HepG2 (cell line): Measurements from ENCODE around the gene CLCN1. TPM values are rescaled to one million over a fixed set of nuclear protein-coding genes. Genes with fewer than 3 reads are reported as not detected.
A peak's percentile ranks its signal among the peaks of the same experiment; 100 is the strongest.

ENCODE experiments used
- ATAC-seq: fragments of 200-7000 bp; cut with Tn5 transposase; 3 replicates; pipeline ENCODE4 v1.9.1; 2020; ENCODE audit warnings: mild to moderate bottlenecking, moderate library complexity
- BruUV-seq: library from RNA; stranded (reverse); fragments of 400-500 nt; replicated peaks from 2 replicates; lab custom pipeline; 2021; lab: Mats Ljungman, UMichigan
- CTCF ChIA-PET: fragments of 300-600 bp; formaldehyde crosslinking; extraction: SDS; loops from one replicate; lab custom pipeline; 2021; ENCODE audit warnings: low total read pairs, inconsistent platforms, low intra/inter-chr PET ratio; lab: Yijun Ruan, JAX
- POLR2A ChIA-PET: fragments of 350-600 bp; sonication (Branson Sonifier 250); formaldehyde crosslinking; loops from one replicate; lab custom pipeline; 2020; ENCODE audit warnings: antibody characterized with exemption, inconsistent platforms; lab: Yijun Ruan, JAX
- DNase-seq: peaks from one replicate; pipeline ENCODE4 v3.0.0-alpha.2; 2015; ENCODE audit warnings: low spot score
- FAIRE-seq: peaks from 3 replicates; lab custom pipeline; 2011; peaks lifted over from hg19 to GRCh38; lab: Jason Lieb, UNC
- H2AFZ ChIP-seq: one replicate; pipeline ENCODE4 v1.6.1; 2011; ENCODE audit warnings: low read length, inconsistent platforms
- H3K27ac ChIP-seq: fragments of 300-600 bp; 3 replicates; pipeline ENCODE4 v1.8.0; 2011; ENCODE audit warnings: mixed run types, mild to moderate bottlenecking, mixed read lengths, low read length, inconsistent platforms; ENCODE audit not compliant: insufficient read depth; ENCODE audit errors: extremely low read length
- H3K27me3 ChIP-seq, 2 experiments: fragments of 200-600 bp in 1 of 2; 2 replicates in 1 of 2; 3 replicates in 1 of 2; pipeline versions ENCODE4 v1.6.0 to v1.8.0; 2011; ENCODE audit warnings: low read length in 2 of 2, mild to moderate bottlenecking in 2 of 2, moderate library complexity in 2 of 2, inconsistent platforms in 1 of 2; ENCODE audit not compliant: insufficient read depth in 2 of 2, control insufficient read depth in 1 of 2
- H3K36me3 ChIP-seq, 2 experiments: fragments of 200-600 bp in 1 of 2; replicated peaks in 1 of 2; 2 replicates in 1 of 2; 3 replicates in 1 of 2; pipeline versions ENCODE4 v1.5.1 to v1.8.0; 2011; ENCODE audit warnings: low read length in 2 of 2, inconsistent platforms in 1 of 2; ENCODE audit not compliant: insufficient read depth in 2 of 2, control insufficient read depth in 1 of 2
- H3K4me1 ChIP-seq: 2 replicates; pipeline ENCODE4 v1.5.1; 2012; ENCODE audit warnings: low read length, inconsistent platforms; ENCODE audit not compliant: insufficient read depth
- H3K4me2 ChIP-seq: 2 replicates; pipeline ENCODE4 v1.6.0; 2011; ENCODE audit warnings: low read depth, low read length, inconsistent platforms
- H3K4me3 ChIP-seq, 3 experiments: fragments of 200-600 bp in 1 of 3; sonication (generic), shearing (Covaris generic) in 1 of 3; replicated peaks in 1 of 3; 2 replicates each; pipeline ENCODE4 v1.5.1; 2011 to 2016; ENCODE audit warnings: low read length in 3 of 3, inconsistent platforms in 2 of 3, low read depth in 2 of 3, mild to moderate bottlenecking in 2 of 3, control low read depth in 1 of 3, mixed read lengths in 1 of 3; ENCODE audit not compliant: insufficient read depth in 1 of 3
- H3K79me2 ChIP-seq: one replicate; pipeline ENCODE4 v1.6.1; 2011; ENCODE audit warnings: low read length, inconsistent platforms; ENCODE audit not compliant: insufficient read depth
- H3K9ac ChIP-seq: 2 replicates; pipeline ENCODE4 v1.6.0; 2011; ENCODE audit warnings: mild to moderate bottlenecking, low read depth, low read length, inconsistent platforms; ENCODE audit not compliant: insufficient read depth
- H3K9me3 ChIP-seq: 2 replicates; pipeline ENCODE4 v1.5.1; 2012; ENCODE audit warnings: mild to moderate bottlenecking, low read length
- H4K20me1 ChIP-seq: 2 replicates; pipeline ENCODE4 v1.6.0; 2011; ENCODE audit warnings: inconsistent platforms, mild to moderate bottlenecking, low read length, moderate library complexity; ENCODE audit not compliant: insufficient read depth
- DPF2 ChIP-seq: sonication (generic); formaldehyde crosslinking; IDR thresholded peaks from 2 replicates; pipeline ENCODE4 v1.4.0; 2020; ENCODE audit warnings: mild to moderate bottlenecking, low read depth, missing genetic modification reagents, borderline replicate concordance
- MYC ChIP-seq: sonication (generic); formaldehyde crosslinking; IDR thresholded peaks from 2 replicates; pipeline ENCODE4 v1.9.0; 2021; ENCODE audit warnings: missing genetic modification reagents, borderline replicate concordance
- NFE2 ChIP-seq: sonication (generic); formaldehyde crosslinking; IDR thresholded peaks from 2 replicates; pipeline ENCODE4 v1.4.0; 2020; ENCODE audit warnings: missing genetic modification reagents
- POLR2A ChIP-seq, 2 experiments: IDR thresholded peaks; 2 replicates each; pipeline ENCODE4 v1.6.1; 2011; ENCODE audit warnings: low read depth in 2 of 2, low read length in 2 of 2, mild to moderate bottlenecking in 1 of 2, moderate library complexity in 1 of 2; ENCODE audit not compliant: insufficient read depth in 1 of 2
- TGIF2 ChIP-seq: IDR thresholded peaks from 2 replicates; pipeline ENCODE4 v1.6.1; 2016; ENCODE audit warnings: control low read depth, missing compliant biosample characterization
- WGBS: methylation state at CpG from one replicate; pipeline ENCODE4 v1.1.6; 2017; ENCODE audit warnings: low lambda C conversion rate; 5-methylcytosine and 5-hydroxymethylcytosine counted together
- in situ Hi-C: cut with HindIII; loops from 2 replicates; pipeline ENCODE4 v1.10.0; 2017; ENCODE audit warnings: low pct_unique_long_range_greater_than_20kb; ENCODE audit not compliant: extremely low pct_ligation_motif_present
- intact Hi-C: fragments of 100-400 bp; cut with micrococcal nuclease; formaldehyde crosslinking; loops from one replicate; pipeline ENCODE4 v1.10.0; 2022; ENCODE audit not compliant: unreplicated experiment
- polyA plus RNA-seq, 8 experiments: library from polyadenylated mRNA; depleted of rRNA in 3 of 8; stranded (reverse) in 7 of 8; unstranded in 1 of 8; fragments of >200 nt; fragmentation: Illumina TruSeq in 4 of 8; extraction: Trizol in 4 of 8; gene quantifications; 2 replicates each; pipeline versions ENCODE4 v1.2.1 to v1.2.3, GENCODE V29; 2011 to 2016; ENCODE audit warnings: low read depth in 4 of 8, missing spikeins in 1 of 8, mixed read lengths in 1 of 8; ENCODE audit not compliant: insufficient read depth in 1 of 8
- total RNA-seq, 5 experiments: library from RNA; depleted of rRNA; stranded (reverse); fragments of >200 nt; fragmentation: Illumina TruSeq; extraction: Trizol; gene quantifications; 2 replicates each; pipeline ENCODE4 v1.2.3, GENCODE V29; 2016; ENCODE audit warnings: low read depth in 1 of 5
- TF ChIP-seq, protein P1 (sequence below): sonication (generic); formaldehyde crosslinking; conservative IDR thresholded peaks from 2 replicates; pipeline ENCODE4 v1.4.0; 2020; ENCODE audit warnings: mild to moderate bottlenecking, missing genetic modification reagents, moderate library complexity
- TF ChIP-seq, protein P2 (sequence below): sonication (generic); formaldehyde crosslinking; IDR thresholded peaks from 2 replicates; pipeline ENCODE4 v1.4.0; 2020; ENCODE audit warnings: missing genetic modification reagents, low read depth, mild to moderate bottlenecking, borderline replicate concordance
- TF ChIP-seq, protein P3 (sequence below): fragments of 450-650 bp; IDR thresholded peaks from 2 replicates; pipeline ENCODE4 v1.6.1; 2016

Gene CLCN1
- total and polyA plus RNA-seq, 2 of the 13 experiments (the other 11 are each of a cell fraction or from before 2014, with no cell fraction given): 0.01 TPM; not detected in 1

DNA sequence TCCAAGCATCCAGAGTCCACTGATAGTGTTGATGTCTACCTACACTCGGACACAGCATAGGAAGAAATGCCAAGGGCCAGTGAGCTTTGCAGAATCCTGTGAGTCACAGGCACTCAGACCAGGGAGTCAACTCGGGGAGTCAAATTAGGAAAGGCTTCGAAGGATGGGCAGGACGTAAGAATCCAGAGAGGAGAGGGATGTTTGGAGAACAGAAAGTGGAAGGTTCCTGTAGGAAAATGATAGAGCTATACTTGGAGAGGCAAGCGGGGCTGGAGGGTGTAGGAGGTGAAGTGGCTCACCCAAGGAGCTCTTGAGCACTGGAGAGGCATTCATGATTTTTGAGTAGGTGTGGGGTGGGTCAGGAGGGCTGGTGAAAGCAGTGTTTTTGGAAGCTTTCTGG lies 68.2 kb downstream of the CLCN1 start (continued):
- TF ChIP-seq, protein P1, sequence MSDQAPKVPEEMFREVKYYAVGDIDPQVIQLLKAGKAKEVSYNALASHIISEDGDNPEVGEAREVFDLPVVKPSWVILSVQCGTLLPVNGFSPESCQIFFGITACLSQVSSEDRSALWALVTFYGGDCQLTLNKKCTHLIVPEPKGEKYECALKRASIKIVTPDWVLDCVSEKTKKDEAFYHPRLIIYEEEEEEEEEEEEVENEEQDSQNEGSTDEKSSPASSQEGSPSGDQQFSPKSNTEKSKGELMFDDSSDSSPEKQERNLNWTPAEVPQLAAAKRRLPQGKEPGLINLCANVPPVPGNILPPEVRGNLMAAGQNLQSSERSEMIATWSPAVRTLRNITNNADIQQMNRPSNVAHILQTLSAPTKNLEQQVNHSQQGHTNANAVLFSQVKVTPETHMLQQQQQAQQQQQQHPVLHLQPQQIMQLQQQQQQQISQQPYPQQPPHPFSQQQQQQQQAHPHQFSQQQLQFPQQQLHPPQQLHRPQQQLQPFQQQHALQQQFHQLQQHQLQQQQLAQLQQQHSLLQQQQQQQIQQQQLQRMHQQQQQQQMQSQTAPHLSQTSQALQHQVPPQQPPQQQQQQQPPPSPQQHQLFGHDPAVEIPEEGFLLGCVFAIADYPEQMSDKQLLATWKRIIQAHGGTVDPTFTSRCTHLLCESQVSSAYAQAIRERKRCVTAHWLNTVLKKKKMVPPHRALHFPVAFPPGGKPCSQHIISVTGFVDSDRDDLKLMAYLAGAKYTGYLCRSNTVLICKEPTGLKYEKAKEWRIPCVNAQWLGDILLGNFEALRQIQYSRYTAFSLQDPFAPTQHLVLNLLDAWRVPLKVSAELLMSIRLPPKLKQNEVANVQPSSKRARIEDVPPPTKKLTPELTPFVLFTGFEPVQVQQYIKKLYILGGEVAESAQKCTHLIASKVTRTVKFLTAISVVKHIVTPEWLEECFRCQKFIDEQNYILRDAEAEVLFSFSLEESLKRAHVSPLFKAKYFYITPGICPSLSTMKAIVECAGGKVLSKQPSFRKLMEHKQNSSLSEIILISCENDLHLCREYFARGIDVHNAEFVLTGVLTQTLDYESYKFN (CRISPR knock-in tag): no peak
- no peak for TF ChIP-seq TGIF2 (CRISPR knock-in tag)
- TF ChIP-seq NFE2: no peak
- no peak for TF ChIP-seq DPF2 (CRISPR knock-in tag)
- TF ChIP-seq, protein P2, sequence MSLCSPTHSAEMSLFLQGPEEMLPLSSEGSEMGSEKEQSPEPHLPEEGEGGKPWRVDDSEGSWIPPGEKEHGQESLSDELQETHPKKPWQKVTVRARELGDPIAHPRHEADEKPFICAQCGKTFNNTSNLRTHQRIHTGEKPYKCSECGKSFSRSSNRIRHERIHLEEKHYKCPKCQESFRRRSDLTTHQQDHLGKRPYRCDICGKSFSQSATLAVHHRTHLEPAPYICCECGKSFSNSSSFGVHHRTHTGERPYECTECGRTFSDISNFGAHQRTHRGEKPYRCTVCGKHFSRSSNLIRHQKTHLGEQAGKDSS (CRISPR knock-in tag): no peak
- TF ChIP-seq, all 625 proteins: peak for 0

DNA sequence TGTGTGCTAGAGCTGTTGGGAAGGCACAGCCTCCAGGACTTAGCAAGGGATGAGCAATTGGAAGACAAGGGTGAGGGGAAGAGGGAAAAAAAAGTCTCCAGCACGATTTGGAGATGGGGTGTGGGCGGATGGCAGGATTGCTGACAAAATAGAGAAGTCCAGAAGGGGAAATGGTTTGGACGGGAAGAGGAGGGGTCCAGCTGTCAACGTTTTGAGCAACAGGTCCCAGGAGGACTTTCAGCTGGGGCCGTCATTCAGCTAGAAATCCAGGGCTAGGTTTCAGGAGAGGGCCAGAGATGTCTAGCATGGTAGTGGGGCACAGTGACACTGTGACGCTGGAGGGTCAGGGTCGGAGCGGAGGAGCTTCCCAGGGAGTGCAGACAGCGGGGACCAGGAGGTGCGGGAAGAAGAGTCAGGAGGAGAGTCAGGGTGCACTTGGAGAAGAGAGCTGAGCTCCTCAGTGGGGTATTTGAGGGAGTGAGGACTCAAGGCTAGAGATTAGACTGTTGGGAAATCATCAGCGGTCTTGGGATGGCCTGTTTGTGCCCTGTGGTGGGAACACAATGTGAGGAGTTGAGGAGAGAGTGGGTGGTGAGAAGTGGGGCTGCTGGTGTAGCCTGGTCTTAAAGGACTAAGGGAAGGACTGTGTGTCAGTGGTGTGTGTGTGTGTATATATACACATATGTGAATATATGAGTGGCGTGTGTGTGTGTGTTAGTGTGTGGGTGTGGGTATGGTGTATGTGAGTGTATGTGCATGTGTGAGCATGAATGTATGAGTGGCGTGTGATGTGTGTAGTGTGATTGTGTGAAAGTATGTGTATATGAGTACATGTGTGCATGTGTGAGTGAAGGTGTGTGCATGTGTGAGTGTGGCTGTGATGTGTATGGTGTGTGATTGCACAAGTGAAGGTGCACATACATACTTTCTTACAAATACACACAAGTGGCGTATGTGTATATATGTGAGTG lies 69.0 kb downstream of the CLCN1 start:
- Histone ChIP-seq H3K27me3 (no peaks in the 10 kb centered on the region), H3K79me2 (peaks cover 12% of the 10 kb centered on the region), H3K27ac (no peak overlapping the region)
- TF ChIP-seq POLR2A (IDR thresholded peaks at IDR 0.05; ENCODE audit: insufficient read depth in 1 of 2, low read depth in 2 of 2, low read length in 2 of 2): peak in 1 of 2 experiments; percentile 39; a peak in 1 of 4 replicates
- TF ChIP-seq, protein P3, sequence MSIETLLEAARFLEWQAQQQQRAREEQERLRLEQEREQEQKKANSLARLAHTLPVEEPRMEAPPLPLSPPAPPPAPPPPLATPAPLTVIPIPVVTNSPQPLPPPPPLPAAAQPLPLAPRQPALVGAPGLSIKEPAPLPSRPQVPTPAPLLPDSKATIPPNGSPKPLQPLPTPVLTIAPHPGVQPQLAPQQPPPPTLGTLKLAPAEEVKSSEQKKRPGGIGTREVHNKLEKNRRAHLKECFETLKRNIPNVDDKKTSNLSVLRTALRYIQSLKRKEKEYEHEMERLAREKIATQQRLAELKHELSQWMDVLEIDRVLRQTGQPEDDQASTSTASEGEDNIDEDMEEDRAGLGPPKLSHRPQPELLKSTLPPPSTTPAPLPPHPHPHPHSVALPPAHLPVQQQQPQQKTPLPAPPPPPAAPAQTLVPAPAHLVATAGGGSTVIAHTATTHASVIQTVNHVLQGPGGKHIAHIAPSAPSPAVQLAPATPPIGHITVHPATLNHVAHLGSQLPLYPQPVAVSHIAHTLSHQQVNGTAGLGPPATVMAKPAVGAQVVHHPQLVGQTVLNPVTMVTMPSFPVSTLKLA: 0 out of 2 replicates have a peak, but pooled peaks have one; percentile 29
- no peak for TF ChIP-seq MYC (CRISPR knock-in tag)
- TF ChIP-seq, all 625 proteins: peak for 2
- Histone ChIP-seq H3K9ac (no peak overlapping the region), H4K20me1 (peaks cover 9% of the 10 kb centered on the region; the same call in 1 of the 2 replicates), H3K36me3 (peaks cover 8 to 21% of the 10 kb centered on the region in 2 experiments), H2AFZ (no peak overlapping the region), H3K4me1 (peaks cover 61% of the 10 kb centered on the region), H3K4me3 (no peak overlapping the region), H3K4me2 (no peak overlapping the region; the same call in 1 of the 2 replicates), H3K9me3 (no peaks in the 10 kb centered on the region)
- WGBS: 86% methylated on average over 14 of the region's 14 CpGs
- DNase-seq (no peak), FAIRE-seq (no peak), ATAC-seq (no peak)
- no TSS peak for BruUV-seq
- CTCF ChIA-PET: no interaction called here
- in situ Hi-C loops (loop anchor here (5.0 to 25.0 kb wide), 2 partner anchors 32 to 527 kb away; partner anchors contain the start of gene TCAF1), intact Hi-C loops (no loop called here)
- POLR2A ChIA-PET: interaction anchor here (1.3 to 4.0 kb wide), 3 partner anchors 8 to 498 kb away, joined by 3 to 20 read pairs (median 15); no protein-coding TSS in a partner anchor
